ENCODE results near the gene HRG. TPM values are rescaled to one million over a fixed set of nuclear protein-coding genes. Genes with fewer than 3 reads are reported as not detected.
"Not testable (repeated sequence)": the region's sequence is repeated elsewhere in the genome, so short reads cannot be mapped to it uniquely, and the experiment has no call there.

The HRG gene
- total RNA-seq = not detected in 2 replicates

GRCh38 chr3:186665625-186666188 lies at the start of gene HRG:
TSS of gene HRG (plus strand) at chr3:186666014. CDS start at chr3:186666032, 18 bp downstream.
- DNase-seq (ENCODE audit: low read depth, low spot score) = no peak

- DNase-seq (ENCODE audit: low read depth, low spot score) = no peak
These were observed 49.6 kb upstream of the HRG start for GRCh38 chr3:186616299-186616617.

GRCh38 chr3:186617036-186617946 lies 48.5 kb upstream of the HRG start:
- DNase-seq (ENCODE audit: low read depth, low spot score) = peak; percentile 67

GRCh38 chr3:186618318-186618938 lies 47.4 kb upstream of the HRG start:
- DNase-seq (ENCODE audit: low read depth, low spot score) = no peak

GRCh38 chr3:186619787-186620212 lies 46.0 kb upstream of the HRG start:
- no peak for DNase-seq (ENCODE audit: low read depth, low spot score)

GRCh38 chr3:186620213-186621092 lies 45.4 kb upstream of the HRG start:
- no peak for DNase-seq (ENCODE audit: low read depth, low spot score)

- no peak for DNase-seq (ENCODE audit: low read depth, low spot score)
These were observed 43.7 kb upstream of the HRG start for GRCh38 chr3:186621894-186622650.

- DNase-seq (ENCODE audit: low read depth, low spot score) = no peak
These were observed 43.0 kb upstream of the HRG start for GRCh38 chr3:186622651-186623310.

GRCh38 chr3:186624598-186624997 lies 41.2 kb upstream of the HRG start:
- DNase-seq (ENCODE audit: low read depth, low spot score) = no peak

- no peak for DNase-seq (ENCODE audit: low read depth, low spot score)
These were observed 40.2 kb upstream of the HRG start for GRCh38 chr3:186625600-186626042.

- DNase-seq (ENCODE audit: low read depth, low spot score) = no peak
These were observed 39.5 kb upstream of the HRG start for GRCh38 chr3:186626254-186626847.

GRCh38 chr3:186627852-186628414 lies 37.9 kb upstream of the HRG start:
- no peak for DNase-seq (ENCODE audit: low read depth, low spot score)

- DNase-seq (ENCODE audit: low read depth, low spot score) = no peak
These were observed 37.1 kb upstream of the HRG start for GRCh38 chr3:186628756-186629155.

- DNase-seq (ENCODE audit: low read depth, low spot score) = no peak
These were observed 34.7 kb upstream of the HRG start for GRCh38 chr3:186630950-186631641.

- no peak for DNase-seq (ENCODE audit: low read depth, low spot score)
These were observed 32.3 kb upstream of the HRG start for GRCh38 chr3:186633481-186633880.

- not testable (repeated sequence) for DNase-seq (ENCODE audit: low read depth, low spot score)
These were observed 31.6 kb upstream of the HRG start for GRCh38 chr3:186634207-186634606.

GRCh38 chr3:186635532-186635931 lies 30.3 kb upstream of the HRG start:
- no peak for DNase-seq (ENCODE audit: low read depth, low spot score)

GRCh38 chr3:186636536-186636935 lies 29.3 kb upstream of the HRG start:
- no peak for DNase-seq (ENCODE audit: low read depth, low spot score)

- no peak for DNase-seq (ENCODE audit: low read depth, low spot score)
These were observed 28.1 kb upstream of the HRG start for GRCh38 chr3:186637686-186638085.
